PFSK-1 (cell line): ENCODE results near the gene ARL10.

Experiments used
- FOXP2 ChIP-seq: optimal IDR thresholded peaks from 2 replicates; pipeline ENCODE3; 2011; ENCODE audit warnings: borderline replicate concordance, control low read depth, inconsistent platforms; ENCODE audit not compliant: insufficient read depth; ENCODE audit errors: extremely low read length, extremely low read depth
- POLR2AphosphoS5 ChIP-seq: IDR thresholded peaks from 2 replicates; pipeline ENCODE4 v1.6.1; 2012; ENCODE audit warnings: low read depth, mild to moderate bottlenecking, control low read depth, low read length, moderate library complexity
- REST ChIP-seq, 2 experiments: IDR thresholded peaks; 2 replicates each; pipeline versions ENCODE4 v1.6.1 to v1.8.0; 2011 to 2012; ENCODE audit warnings: low read depth in 2 of 2, low read length in 2 of 2, control low read depth in 1 of 2, inconsistent platforms in 1 of 2, mild to moderate bottlenecking in 1 of 2, moderate library complexity in 1 of 2; ENCODE audit not compliant: insufficient read depth in 1 of 2
- SIN3A ChIP-seq: IDR thresholded peaks from 2 replicates; pipeline ENCODE4 v1.6.1; 2012; ENCODE audit warnings: mild to moderate bottlenecking, low read length, moderate library complexity, borderline replicate concordance; ENCODE audit not compliant: insufficient read depth
- TAF1 ChIP-seq: IDR thresholded peaks from 2 replicates; pipeline ENCODE4 v1.6.1; 2012; ENCODE audit warnings: low read length, control low read depth, borderline replicate concordance; ENCODE audit not compliant: insufficient read depth

The ARL10 gene

GRCh38 chr5:176420086-176420485 lies 54.8 kb downstream of the ARL10 start:
- TF ChIP-seq TAF1 (no peak), REST (IDR thresholded peaks at IDR 0.05; ENCODE audit: insufficient read depth in 1 of 2, low read depth in 2 of 2, low read length in 2 of 2) (no peak), SIN3A (no peak), POLR2AphosphoS5 (no peak)

- TF ChIP-seq POLR2AphosphoS5 = no peak
- no peak for TF ChIP-seq FOXP2
- no peak for TF ChIP-seq REST (IDR thresholded peaks at IDR 0.05; ENCODE audit: insufficient read depth in 1 of 2, low read depth in 2 of 2, low read length in 2 of 2)
- TF ChIP-seq SIN3A = no peak
- no peak for TF ChIP-seq TAF1
Observed at GRCh38 chr5:176420972-176421544, 55.8 kb downstream of the ARL10 start.

- TF ChIP-seq REST (IDR thresholded peaks at IDR 0.05; ENCODE audit: insufficient read depth in 1 of 2, low read depth in 2 of 2, low read length in 2 of 2) (no peak), SIN3A (no peak), POLR2AphosphoS5 (no peak), TAF1 (no peak), FOXP2 (no peak)
Observed at GRCh38 chr5:176424181-176424580, 58.9 kb downstream of the ARL10 start.

DNA sequence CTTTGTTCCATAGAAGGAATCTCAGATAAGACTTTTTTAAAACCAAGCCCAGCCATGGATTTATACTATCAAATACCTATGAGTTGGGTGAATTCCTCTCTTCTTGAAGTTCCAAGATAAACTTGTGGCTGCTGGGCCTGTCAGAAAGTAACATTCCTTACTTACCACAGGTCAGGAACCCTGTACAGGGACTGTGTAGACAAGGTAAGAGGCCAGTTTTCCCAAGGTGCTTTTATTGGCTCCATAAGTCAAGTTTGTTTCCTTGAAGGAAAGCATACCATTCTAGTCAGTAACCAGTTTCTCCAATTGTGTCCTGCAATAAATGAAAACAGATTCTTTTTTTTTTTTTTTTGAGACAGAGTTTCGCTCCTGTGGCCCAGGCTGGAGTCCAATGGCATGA lies 59.9 kb downstream of the ARL10 start:
- no peak for TF ChIP-seq TAF1
- no peak for TF ChIP-seq SIN3A
- no peak for TF ChIP-seq POLR2AphosphoS5
- no peak for TF ChIP-seq FOXP2
- no peak for TF ChIP-seq REST (IDR thresholded peaks at IDR 0.05; ENCODE audit: insufficient read depth in 1 of 2, low read depth in 2 of 2, low read length in 2 of 2)

DNA sequence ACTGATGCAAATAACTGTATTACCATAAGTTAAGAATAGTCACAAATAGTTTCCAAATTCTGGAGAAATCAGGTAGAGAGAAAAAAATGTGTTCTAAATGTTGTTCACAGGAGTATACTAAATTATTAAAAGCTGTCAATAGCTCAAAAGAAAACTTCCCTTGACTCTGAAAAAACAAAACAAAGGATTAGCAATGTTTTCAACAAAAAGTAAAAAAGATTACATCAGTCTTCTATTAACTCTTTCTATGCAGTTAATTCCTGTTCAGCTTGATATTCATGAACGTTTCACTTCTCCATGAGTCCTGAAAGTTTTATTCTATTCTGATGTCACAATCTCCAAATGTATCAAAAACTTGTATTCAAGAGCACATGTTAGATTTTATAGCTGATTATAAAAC lies 60.5 kb downstream of the ARL10 start:
- TF ChIP-seq POLR2AphosphoS5 (no peak), REST (IDR thresholded peaks at IDR 0.05; ENCODE audit: insufficient read depth in 1 of 2, low read depth in 2 of 2, low read length in 2 of 2) (no peak), SIN3A (no peak), TAF1 (no peak), FOXP2 (no peak)
